OCI-LY3 (cell line): ENCODE measurements around the gene CPEB3.

Experiments
- EZH2phosphoT487 ChIP-seq: fragments of 200-600 bp; shearing (Covaris generic); IDR thresholded peaks from 2 replicates; pipeline ENCODE4 v1.6.1; 2018; ENCODE audit warnings: antibody characterized with exemption, mixed run types, low read depth
- TF ChIP-seq, protein P1 (sequence below): fragments of 200-600, 300-600 bp; sonication (generic); IDR thresholded peaks from 2 replicates; pipeline ENCODE4 v1.5.1; 2014; ENCODE audit warnings: antibody characterized with exemption, low read length, low read depth

DNA sequence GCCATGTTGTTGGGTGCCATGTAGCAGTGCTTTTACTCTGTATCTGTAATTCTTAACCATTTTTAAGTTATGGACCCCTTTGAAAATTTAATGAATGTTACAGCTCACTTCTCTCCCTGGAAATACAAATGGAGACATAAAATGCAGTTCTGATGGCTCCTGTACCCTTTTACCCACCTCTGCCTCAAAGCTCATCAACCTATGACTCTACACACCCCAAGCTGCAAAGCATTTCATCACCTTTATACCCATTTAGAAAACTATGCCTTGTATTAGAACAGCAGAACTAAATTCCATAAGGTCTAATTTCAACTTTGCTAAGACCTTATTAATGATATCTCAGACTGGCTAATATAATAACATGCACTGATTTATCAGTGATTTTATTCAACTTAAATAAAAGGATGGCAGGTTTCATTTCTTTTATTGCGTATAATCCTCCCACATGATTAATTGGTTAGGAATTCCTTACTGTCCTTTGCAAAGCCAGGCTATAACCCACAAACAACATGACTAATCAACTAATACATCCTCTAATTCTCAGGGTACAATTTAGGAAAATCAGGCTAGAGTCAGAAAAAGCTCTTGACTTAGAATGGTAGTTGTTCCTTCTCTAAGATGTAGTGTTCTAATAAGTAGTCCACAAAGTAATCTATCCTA lies 68.1 kb downstream of the CPEB3 start:
- TF ChIP-seq, protein P1, sequence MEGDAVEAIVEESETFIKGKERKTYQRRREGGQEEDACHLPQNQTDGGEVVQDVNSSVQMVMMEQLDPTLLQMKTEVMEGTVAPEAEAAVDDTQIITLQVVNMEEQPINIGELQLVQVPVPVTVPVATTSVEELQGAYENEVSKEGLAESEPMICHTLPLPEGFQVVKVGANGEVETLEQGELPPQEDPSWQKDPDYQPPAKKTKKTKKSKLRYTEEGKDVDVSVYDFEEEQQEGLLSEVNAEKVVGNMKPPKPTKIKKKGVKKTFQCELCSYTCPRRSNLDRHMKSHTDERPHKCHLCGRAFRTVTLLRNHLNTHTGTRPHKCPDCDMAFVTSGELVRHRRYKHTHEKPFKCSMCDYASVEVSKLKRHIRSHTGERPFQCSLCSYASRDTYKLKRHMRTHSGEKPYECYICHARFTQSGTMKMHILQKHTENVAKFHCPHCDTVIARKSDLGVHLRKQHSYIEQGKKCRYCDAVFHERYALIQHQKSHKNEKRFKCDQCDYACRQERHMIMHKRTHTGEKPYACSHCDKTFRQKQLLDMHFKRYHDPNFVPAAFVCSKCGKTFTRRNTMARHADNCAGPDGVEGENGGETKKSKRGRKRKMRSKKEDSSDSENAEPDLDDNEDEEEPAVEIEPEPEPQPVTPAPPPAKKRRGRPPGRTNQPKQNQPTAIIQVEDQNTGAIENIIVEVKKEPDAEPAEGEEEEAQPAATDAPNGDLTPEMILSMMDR, result no peak
- TF ChIP-seq EZH2phosphoT487, result no peak
